HCT116 (cell line): ENCODE data around the gene RNF125. TPM values are rescaled to one million over a fixed set of nuclear protein-coding genes. Genes with fewer than 3 reads are reported as not detected.

Experiments
- ATAC-seq: fragments of 200-7000 bp; cut with Tn5 transposase; 2 replicates; pipeline ENCODE4 v1.9.1; 2020; ENCODE audit warnings: mild to moderate bottlenecking, moderate library complexity
- BruUV-seq: library from RNA; stranded (reverse); fragments of 400-500 nt; replicated peaks from 2 replicates; lab custom pipeline; 2021; lab: Mats Ljungman, UMichigan
- CTCF ChIA-PET: fragments of 300-600 bp; sonication (Branson Sonifier 250); formaldehyde crosslinking; loops from one replicate; lab custom pipeline; 2021; ENCODE audit warnings: antibody characterized with exemption; lab: Charles Lee
- POLR2A ChIA-PET: fragments of 300-600, 350-600 bp; sonication (Branson Sonifier 250); formaldehyde crosslinking; loops from one replicate; lab custom pipeline; 2021; ENCODE audit warnings: antibody characterized with exemption; lab: Charles Lee
- RAD21 ChIA-PET, 2 experiments: fragments of 300-600 bp; sonication (Branson Sonifier 250); formaldehyde crosslinking; loops; one replicate each; lab custom pipeline; 2023; ENCODE audit warnings: low total read pairs in 2 of 2; ENCODE audit not compliant: uncharacterized antibody in 2 of 2, unreplicated experiment in 2 of 2, low non-redundant PET in 1 of 2; lab: Charles Lee
- DNase-seq: peaks from one replicate; pipeline ENCODE4 v3.0.0-alpha.2; 2010; ENCODE audit warnings: low read depth, low spot score
- H2AFZ ChIP-seq: fragments of 200-600 bp; shearing (Covaris generic), sonication (generic); 2 replicates; pipeline ENCODE4 v1.6.1; 2017; ENCODE audit warnings: low read depth, mixed run types, mixed read lengths, antibody characterized with exemption, low read length; ENCODE audit not compliant: poor library complexity, severe bottlenecking
- H3K27ac ChIP-seq: 2 replicates; pipeline ENCODE4 v1.5.1; 2012; ENCODE audit warnings: low read depth, low read length
- H3K27me3 ChIP-seq: fragments of 200-600 bp; sonication (generic); 2 replicates; pipeline ENCODE4 v1.6.1; 2016; ENCODE audit warnings: mixed run types, low read length, mixed read lengths; ENCODE audit not compliant: insufficient read depth
- H3K36me3 ChIP-seq, 2 experiments: fragments of 200-500 bp in 1 of 2; fragments of 200-600 bp in 1 of 2; sonication (Bioruptor generic) in 1 of 2; sonication (generic) in 1 of 2; 2 replicates each; pipeline versions ENCODE4 v1.5.1 to v1.6.1; 2014 to 2016; ENCODE audit warnings: low read length in 2 of 2, inconsistent platforms in 1 of 2, mixed read lengths in 1 of 2, mixed run types in 1 of 2; ENCODE audit not compliant: insufficient read depth in 2 of 2, control insufficient read depth in 1 of 2
- H3K4me1 ChIP-seq, 2 experiments: fragments of 200-600 bp in 1 of 2; sonication (generic) in 1 of 2; 2 replicates each; pipeline versions ENCODE4 v1.5.1 to v1.6.1; 2012 to 2017; ENCODE audit warnings: low read length in 2 of 2, inconsistent platforms in 1 of 2, mild to moderate bottlenecking in 1 of 2, mixed read lengths in 1 of 2, mixed run types in 1 of 2, moderate library complexity in 1 of 2; ENCODE audit not compliant: insufficient read depth in 2 of 2, control insufficient read depth in 1 of 2
- H3K4me2 ChIP-seq: fragments of 200-600 bp; sonication (generic); 2 replicates; pipeline ENCODE4 v1.6.1; 2017; ENCODE audit warnings: mixed run types, low read length, mixed read lengths
- H3K4me3 ChIP-seq, 2 experiments: fragments of 200-600 bp in 1 of 2; sonication (generic) in 1 of 2; replicated peaks in 1 of 2; 2 replicates each; pipeline ENCODE4 v1.5.1; 2011 to 2016; ENCODE audit warnings: low read length in 2 of 2, control low read depth in 1 of 2, low read depth in 1 of 2, mild to moderate bottlenecking in 1 of 2, mixed read lengths in 1 of 2, mixed run types in 1 of 2
- H3K79me2 ChIP-seq: fragments of 200-600 bp; sonication (generic); 2 replicates; pipeline ENCODE4 v1.6.1; 2017; ENCODE audit warnings: mild to moderate bottlenecking, mixed run types, low read length, moderate library complexity, mixed read lengths; ENCODE audit not compliant: insufficient read depth
- H3K9ac ChIP-seq: fragments of 200-600 bp; sonication (generic); 2 replicates; pipeline ENCODE4 v1.6.1; 2016; ENCODE audit warnings: low read length, mixed read lengths
- H3K9me2 ChIP-seq: fragments of 200-600 bp; sonication (generic), shearing (Covaris generic); 2 replicates; pipeline ENCODE4 v1.6.1; 2017; ENCODE audit warnings: mixed run types, mild to moderate bottlenecking, moderate library complexity; ENCODE audit not compliant: insufficient read depth
- H3K9me3 ChIP-seq, 2 experiments: fragments of 200-500 bp in 1 of 2; fragments of 200-600 bp in 1 of 2; sonication (Bioruptor generic) in 1 of 2; sonication (generic) in 1 of 2; 2 replicates each; pipeline ENCODE4 v1.6.1; 2014 to 2017; ENCODE audit warnings: low read length in 2 of 2, mixed read lengths in 2 of 2, inconsistent platforms in 1 of 2, low read depth in 1 of 2, mild to moderate bottlenecking in 1 of 2, mixed run types in 1 of 2, moderate library complexity in 1 of 2; ENCODE audit not compliant: control insufficient read depth in 1 of 2, insufficient read depth in 1 of 2
- H4K20me1 ChIP-seq: fragments of 200-600 bp; sonication (generic), shearing (Covaris generic); 2 replicates; pipeline ENCODE4 v1.6.1; 2017; ENCODE audit warnings: mixed run types, mild to moderate bottlenecking, moderate library complexity; ENCODE audit not compliant: insufficient read depth
- ATF3 ChIP-seq: IDR thresholded peaks from 2 replicates; pipeline ENCODE4 v1.6.1; 2012
- CEBPB ChIP-seq: IDR thresholded peaks from 2 replicates; pipeline ENCODE4 v1.6.1; 2012; ENCODE audit warnings: low read depth
- CTCF ChIP-seq, 3 experiments: fragments of 200-600 bp in 1 of 3; sonication (generic) in 1 of 3; IDR thresholded peaks in 2 of 3; conservative IDR thresholded peaks in 1 of 3; 2 replicates each; pipeline ENCODE4 v1.5.1; 2012 to 2017; ENCODE audit warnings: low read depth in 2 of 3, low read length in 2 of 3, antibody characterized with exemption in 1 of 3, borderline replicate concordance in 1 of 3, control low read depth in 1 of 3, mild to moderate bottlenecking in 1 of 3, mixed read lengths in 1 of 3, mixed run types in 1 of 3, moderate library complexity in 1 of 3; ENCODE audit not compliant: insufficient read depth in 1 of 3
- EGR1 ChIP-seq: IDR thresholded peaks from 2 replicates; pipeline ENCODE4 v1.6.1; 2012; ENCODE audit warnings: low read depth
- ELF1 ChIP-seq: IDR thresholded peaks from 2 replicates; pipeline ENCODE4 v1.6.1; 2012; ENCODE audit warnings: low read depth, borderline replicate concordance
- EZH2 ChIP-seq: fragments of 200-600 bp; sonication (generic); IDR thresholded peaks from 2 replicates; pipeline ENCODE4 v1.6.1; 2017; ENCODE audit warnings: antibody characterized with exemption, mixed run types
- EZH2phosphoT487 ChIP-seq: fragments of 200-600 bp; IDR thresholded peaks from 2 replicates; pipeline ENCODE4 v1.6.1; 2018; ENCODE audit warnings: antibody characterized with exemption, borderline replicate concordance
- FOSL1 ChIP-seq: IDR thresholded peaks from 2 replicates; pipeline ENCODE4 v1.6.1; 2012; ENCODE audit warnings: low read depth
- JUND ChIP-seq: IDR thresholded peaks from 2 replicates; pipeline ENCODE4 v1.6.1; 2012
- MAX ChIP-seq: IDR thresholded peaks from 2 replicates; pipeline ENCODE4 v1.6.1; 2012
- POLR2A ChIP-seq: IDR thresholded peaks from 2 replicates; pipeline ENCODE4 v1.7.0; 2011; ENCODE audit warnings: borderline replicate concordance; ENCODE audit not compliant: insufficient read depth, insufficient read length; ENCODE audit errors: extremely low read depth
- REST ChIP-seq: IDR thresholded peaks from 2 replicates; pipeline ENCODE4 v1.6.1; 2012; ENCODE audit warnings: low read depth
- YY1 ChIP-seq: IDR thresholded peaks from 2 replicates; pipeline ENCODE4 v1.6.1; 2011; ENCODE audit warnings: low read length, low read depth, moderate library complexity, mild to moderate bottlenecking; ENCODE audit not compliant: insufficient replicate concordance; ENCODE audit errors: extremely low read depth
- ZBTB33 ChIP-seq: IDR thresholded peaks from 2 replicates; pipeline ENCODE4 v1.6.1; 2011; ENCODE audit warnings: mild to moderate bottlenecking, low read length, moderate library complexity; ENCODE audit not compliant: insufficient replicate concordance; ENCODE audit errors: extremely low read depth
- ZFX ChIP-seq: fragments of 450-650 bp; IDR thresholded peaks from 2 replicates; pipeline ENCODE4 v1.6.1; 2017
- ZNF274 ChIP-seq: fragments of 200-500 bp; sonication (Bioruptor generic); IDR thresholded peaks from 2 replicates; pipeline ENCODE4 v1.6.1; 2014; ENCODE audit warnings: mild to moderate bottlenecking, low read depth, low read length, inconsistent platforms
- intact Hi-C: fragments of 100-400 bp; cut with micrococcal nuclease; formaldehyde crosslinking; loops from 2 replicates; pipeline ENCODE4 v1.10.0; 2022
- total RNA-seq: library from RNA; stranded (reverse); gene quantifications from one replicate; pipeline ENCODE4 v1.2.1, GENCODE V29; 2021; ENCODE audit not compliant: unreplicated experiment

The RNF125 gene
- total RNA-seq, 1 experiment from 2014 or later: 7.4 TPM

- H3K4me3 ChIP-seq: no peak overlapping the region
- intact Hi-C loops: no loop called here
Measured at GRCh38 chr18:32111706-32112105, 93.1 kb downstream of the RNF125 start.

More at GRCh38 chr18:32111706-32112105, 93.1 kb downstream of the RNF125 start:
- peaks cover 100% of the 10 kb centered on the region for H3K79me2 ChIP-seq
- H3K9me2 ChIP-seq: no peaks in the 10 kb centered on the region
- RAD21 ChIA-PET: no interaction called here
- H3K9me3 ChIP-seq: no peaks in the 10 kb centered on the region
- peaks cover 8% of the 10 kb centered on the region; the same call in 1 of the 2 replicates for H4K20me1 ChIP-seq
- no peaks in the 10 kb centered on the region for H3K4me1 ChIP-seq
- CTCF ChIA-PET: no interaction called here
- no peaks in the 10 kb centered on the region for H3K27me3 ChIP-seq
- POLR2A ChIA-PET: interaction anchor here (0.7 kb wide), 1 partner anchor 542 kb away, joined by 3 read pairs; no protein-coding TSS in a partner anchor
- DNase-seq (no peak), ATAC-seq (no peak)
- H3K9ac ChIP-seq: no peak overlapping the region
- H3K27ac ChIP-seq: no peak overlapping the region
- no peak for TF ChIP-seq MAX
- no peak for TF ChIP-seq EZH2
- no peak for TF ChIP-seq ZFX
- no peak for TF ChIP-seq REST
- TF ChIP-seq ATF3: no peak
- TF ChIP-seq EGR1: no peak
- TF ChIP-seq CTCF (IDR thresholded peaks at IDR 0.05 in 2 of 3, conservative IDR thresholded peaks at IDR 0.05 in 1 of 3; ENCODE audit: borderline replicate concordance in 1 of 3, insufficient read depth in 1 of 3, low read depth in 2 of 3, low read length in 2 of 3): no peak
- TF ChIP-seq CEBPB: no peak
- TF ChIP-seq FOSL1: no peak
- no peak for TF ChIP-seq EZH2phosphoT487
- no peak for TF ChIP-seq JUND
- no peak for TF ChIP-seq POLR2A
- TF ChIP-seq ZBTB33: no peak
- no peak for TF ChIP-seq YY1
- no peak for TF ChIP-seq ZNF274
- no peak for TF ChIP-seq ELF1
- BruUV-seq: no TSS peak
- no peak overlapping the region for H3K4me2 ChIP-seq
- H3K36me3 ChIP-seq: peaks cover 9 to 33% of the 10 kb centered on the region in 2 experiments
- no peak overlapping the region for H2AFZ ChIP-seq
